Hematopoietic multipotent progenitor cell treated with erythropoietin and hydrocortisone succinate and interleukin-3 and kit ligand, for 15 days (in vitro differentiated cells): Measurements from ENCODE around the gene RPUSD2.

Experiments
- DNase-seq: peaks from one replicate; pipeline ENCODE4 v3.0.0-alpha.2; 2015; ENCODE audit warnings: low spot score

Gene RPUSD2, protein sequence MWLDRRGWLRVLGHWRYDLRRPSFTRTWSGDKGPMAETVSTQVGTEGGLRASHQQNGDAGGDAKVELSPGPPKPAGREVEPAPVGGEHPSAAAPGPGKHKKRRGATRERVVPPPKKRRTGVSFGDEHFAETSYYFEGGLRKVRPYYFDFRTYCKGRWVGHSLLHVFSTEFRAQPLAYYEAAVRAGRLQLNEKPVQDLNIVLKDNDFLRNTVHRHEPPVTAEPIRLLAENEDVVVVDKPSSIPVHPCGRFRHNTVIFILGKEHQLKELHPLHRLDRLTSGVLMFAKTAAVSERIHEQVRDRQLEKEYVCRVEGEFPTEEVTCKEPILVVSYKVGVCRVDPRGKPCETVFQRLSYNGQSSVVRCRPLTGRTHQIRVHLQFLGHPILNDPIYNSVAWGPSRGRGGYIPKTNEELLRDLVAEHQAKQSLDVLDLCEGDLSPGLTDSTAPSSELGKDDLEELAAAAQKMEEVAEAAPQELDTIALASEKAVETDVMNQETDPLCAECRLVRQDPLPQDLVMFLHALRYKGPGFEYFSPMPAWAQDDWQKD

DNA sequence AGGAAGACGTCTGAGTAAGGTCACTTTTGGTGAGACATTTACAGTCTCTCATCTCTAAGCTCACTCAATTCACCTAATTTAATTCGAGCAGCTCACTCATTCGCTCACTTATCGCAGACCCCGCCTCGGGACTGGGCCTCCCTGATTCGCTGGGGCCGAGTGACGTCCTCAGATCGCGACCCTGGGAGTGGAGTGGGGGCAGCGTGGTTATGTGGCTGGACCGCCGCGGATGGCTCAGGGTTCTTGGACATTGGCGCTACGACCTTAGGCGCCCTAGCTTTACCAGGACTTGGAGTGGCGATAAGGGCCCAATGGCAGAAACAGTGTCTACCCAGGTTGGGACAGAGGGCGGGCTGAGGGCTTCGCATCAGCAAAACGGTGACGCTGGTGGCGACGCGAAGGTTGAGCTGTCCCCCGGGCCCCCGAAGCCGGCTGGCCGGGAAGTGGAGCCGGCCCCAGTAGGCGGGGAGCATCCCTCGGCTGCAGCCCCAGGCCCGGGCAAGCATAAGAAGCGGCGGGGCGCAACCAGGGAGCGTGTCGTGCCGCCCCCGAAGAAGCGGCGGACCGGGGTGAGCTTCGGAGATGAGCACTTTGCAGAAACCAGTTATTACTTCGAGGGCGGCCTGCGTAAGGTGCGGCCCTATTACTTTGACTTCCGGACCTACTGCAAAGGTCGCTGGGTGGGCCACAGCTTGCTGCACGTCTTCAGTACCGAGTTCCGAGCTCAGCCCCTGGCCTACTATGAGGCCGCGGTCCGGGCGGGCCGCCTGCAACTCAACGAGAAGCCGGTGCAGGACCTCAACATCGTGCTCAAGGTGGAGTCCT, at the start of gene RPUSD2:
RPUSD2 (plus strand) TSS at position 171 of the 825 bp plus-strand sequence; CDS start at position 210, 39 bp downstream.
- peak; percentile 90 for DNase-seq

DNA sequence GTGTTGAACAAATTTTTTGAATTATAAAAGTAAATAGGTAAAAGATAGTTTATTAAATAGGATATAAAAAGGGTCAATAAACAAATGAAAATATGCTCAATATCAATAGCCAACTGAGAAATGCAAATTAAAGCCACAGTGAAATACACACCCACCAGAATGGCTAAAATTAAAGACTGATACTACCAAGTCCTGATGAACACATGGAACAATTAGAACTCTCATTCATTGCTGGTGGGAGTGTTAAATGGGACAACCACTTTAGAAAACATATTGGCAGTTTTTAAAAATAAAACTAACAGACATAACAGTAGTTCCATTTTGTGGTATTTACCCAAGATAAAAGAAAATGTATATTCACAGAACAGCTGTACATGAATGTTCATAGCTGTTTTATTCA, 45.5 kb upstream of the RPUSD2 start:
- DNase-seq: no peak

DNA sequence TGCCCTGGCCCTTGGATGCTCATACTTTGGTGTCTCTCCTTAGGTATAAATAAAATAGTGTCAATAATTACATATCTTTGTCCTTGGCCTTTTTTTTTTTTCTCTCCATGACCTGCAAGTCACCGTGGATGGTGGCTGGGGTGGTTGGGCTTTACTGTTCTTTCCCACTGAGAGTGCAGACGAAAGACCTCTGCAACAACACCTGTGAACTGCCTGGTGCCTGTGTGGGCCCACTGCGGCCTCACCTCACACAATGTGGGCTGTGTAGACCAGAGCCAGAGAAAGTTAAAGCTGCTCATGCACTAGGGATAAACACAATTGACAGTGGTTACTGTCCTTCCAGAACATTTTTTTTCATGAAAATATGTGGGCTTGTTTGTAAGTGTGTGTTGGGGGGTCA, 43.2 kb upstream of the RPUSD2 start:
- DNase-seq: no peak

- no peak for DNase-seq
Measured at GRCh38 chr15:40528801-40529200, 40.3 kb upstream of the RPUSD2 start.

GRCh38 chr15:40533763-40534364, 35.2 kb upstream of the RPUSD2 start:
- DNase-seq: no peak

DNA sequence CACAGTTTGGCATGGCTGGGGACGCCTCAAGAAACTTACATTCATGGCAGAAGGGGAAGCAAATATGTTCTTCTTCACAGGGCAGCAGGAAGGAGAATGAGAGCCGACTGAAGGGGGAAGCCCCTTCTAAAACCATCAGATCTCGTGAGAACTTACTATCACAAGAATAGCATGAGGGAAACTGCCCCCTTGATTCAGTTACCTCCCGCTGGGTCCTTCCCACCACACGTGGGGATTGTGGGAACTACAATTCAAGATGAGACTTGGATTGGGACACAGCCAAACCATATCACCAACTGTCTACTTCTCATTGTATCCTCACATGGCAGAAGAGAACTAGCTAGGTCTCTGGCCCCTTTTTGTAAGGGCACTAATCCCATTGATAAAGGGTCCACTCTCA, 34.7 kb upstream of the RPUSD2 start:
- DNase-seq: no peak

DNA sequence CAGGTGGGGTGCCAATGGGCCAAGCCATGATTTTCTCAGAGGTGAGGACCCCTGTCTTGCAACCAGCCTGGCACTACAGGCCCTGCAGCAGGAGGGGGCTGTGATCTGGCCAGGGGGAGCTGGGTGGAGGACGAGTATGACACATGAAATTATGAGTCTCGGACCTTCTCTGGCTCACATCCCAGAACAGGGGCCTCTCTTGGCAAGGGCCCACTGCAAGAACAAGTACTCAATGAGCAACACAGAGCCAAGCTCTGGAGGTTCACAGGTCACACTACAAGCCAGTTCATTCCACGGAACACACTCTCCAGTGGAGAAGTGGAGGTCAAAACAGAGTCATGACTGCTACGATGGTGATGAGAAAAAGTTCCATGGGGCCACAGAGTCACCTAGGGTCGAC, 32.6 kb upstream of the RPUSD2 start:
- DNase-seq: no peak

GRCh38 chr15:40538976-40539375, 30.1 kb upstream of the RPUSD2 start:
- no peak for DNase-seq

GRCh38 chr15:40543082-40543481, 26.0 kb upstream of the RPUSD2 start:
- DNase-seq: no peak

DNA sequence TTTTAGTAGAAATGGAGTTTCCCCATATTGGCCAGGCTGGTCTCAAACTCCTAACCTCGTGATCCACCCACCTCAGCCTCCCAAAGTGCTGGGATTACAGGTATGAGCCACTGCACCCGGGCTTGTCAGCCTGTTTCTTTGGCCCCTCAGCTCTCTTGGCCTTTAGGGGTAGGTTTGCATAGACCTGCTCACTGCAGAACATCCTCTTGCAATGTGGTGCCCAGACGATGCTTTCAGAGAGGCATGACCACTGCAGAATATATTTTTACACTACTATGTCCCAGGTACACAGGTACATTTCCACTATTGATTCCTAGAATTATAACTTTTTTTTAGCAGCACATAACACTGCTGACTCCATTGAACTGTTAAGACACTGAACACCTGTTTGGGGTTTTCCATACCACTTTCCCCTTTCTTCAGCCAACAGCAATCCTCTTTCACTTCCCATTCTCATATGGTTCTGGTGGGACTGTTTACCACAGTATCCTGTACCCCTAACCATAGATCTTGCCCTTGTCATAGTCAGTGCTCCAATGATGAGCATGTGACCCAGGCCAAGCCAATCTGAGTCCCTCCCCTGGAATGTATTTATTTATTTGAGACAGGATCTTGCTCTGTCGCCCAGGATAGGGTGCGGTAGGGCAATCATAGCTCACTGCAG, 25.3 kb upstream of the RPUSD2 start:
- no peak for DNase-seq

GRCh38 chr15:40545457-40545856, 23.6 kb upstream of the RPUSD2 start:
- DNase-seq: no peak

GRCh38 chr15:40548610-40549009, 20.5 kb upstream of the RPUSD2 start:
- DNase-seq: no peak

DNA sequence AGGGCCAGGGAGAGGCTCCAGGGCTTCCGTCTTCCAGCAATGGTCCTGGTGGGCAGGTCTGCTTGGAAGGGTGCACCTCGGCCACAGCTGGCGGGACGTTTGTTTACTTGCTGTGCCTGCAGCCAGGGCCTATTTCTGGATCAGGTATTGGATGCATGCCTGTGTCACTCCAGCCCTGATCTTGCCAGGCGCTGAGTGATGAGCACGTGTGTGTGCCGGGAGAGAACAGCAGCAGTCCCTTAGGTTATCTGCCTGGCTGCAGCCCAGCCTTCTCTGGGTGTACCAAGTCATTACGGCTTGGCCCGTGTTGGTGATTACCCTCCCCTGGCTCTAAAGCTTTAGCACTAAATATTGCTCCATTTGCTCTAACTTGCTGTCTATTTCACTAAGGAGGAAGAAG, 19.2 kb upstream of the RPUSD2 start:
- DNase-seq: peak; percentile 69

DNA sequence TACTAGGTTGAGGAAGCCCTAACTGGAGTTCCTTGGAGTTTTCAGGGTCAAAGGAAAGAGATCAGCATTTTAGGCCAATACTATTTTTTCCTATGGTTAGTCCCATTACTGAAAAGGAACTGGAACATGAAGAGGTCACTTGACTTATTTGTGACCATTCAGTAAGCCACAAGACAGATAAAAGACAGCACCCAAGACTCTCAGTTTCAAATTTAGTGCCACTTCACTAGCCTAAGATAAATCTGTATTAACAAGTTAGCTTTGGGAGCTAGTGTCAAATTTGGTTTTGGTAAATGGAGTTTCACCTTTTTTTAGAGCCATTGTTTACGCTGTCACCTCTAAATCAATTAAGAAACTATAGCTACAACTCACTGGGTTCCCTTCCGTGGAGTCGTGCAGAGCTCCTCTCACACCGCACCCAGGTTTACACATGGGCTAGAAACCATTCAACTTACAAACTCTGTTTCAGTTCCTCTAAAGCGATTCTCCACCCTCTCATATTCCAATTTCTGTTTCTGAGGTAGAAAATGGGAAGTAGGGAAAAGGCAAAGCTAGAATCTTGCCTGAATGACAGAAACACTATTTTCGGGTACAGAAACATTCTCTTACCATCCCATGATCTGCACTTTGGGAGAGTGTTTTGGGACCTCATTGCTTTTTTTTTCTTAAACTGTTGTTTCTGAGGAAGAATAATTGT, 18.6 kb upstream of the RPUSD2 start:
- no peak for DNase-seq

- DNase-seq: no peak
Measured at GRCh38 chr15:40554161-40554525, 15.0 kb upstream of the RPUSD2 start.

GRCh38 chr15:40555876-40556275, 13.2 kb upstream of the RPUSD2 start:
- no peak for DNase-seq

DNA sequence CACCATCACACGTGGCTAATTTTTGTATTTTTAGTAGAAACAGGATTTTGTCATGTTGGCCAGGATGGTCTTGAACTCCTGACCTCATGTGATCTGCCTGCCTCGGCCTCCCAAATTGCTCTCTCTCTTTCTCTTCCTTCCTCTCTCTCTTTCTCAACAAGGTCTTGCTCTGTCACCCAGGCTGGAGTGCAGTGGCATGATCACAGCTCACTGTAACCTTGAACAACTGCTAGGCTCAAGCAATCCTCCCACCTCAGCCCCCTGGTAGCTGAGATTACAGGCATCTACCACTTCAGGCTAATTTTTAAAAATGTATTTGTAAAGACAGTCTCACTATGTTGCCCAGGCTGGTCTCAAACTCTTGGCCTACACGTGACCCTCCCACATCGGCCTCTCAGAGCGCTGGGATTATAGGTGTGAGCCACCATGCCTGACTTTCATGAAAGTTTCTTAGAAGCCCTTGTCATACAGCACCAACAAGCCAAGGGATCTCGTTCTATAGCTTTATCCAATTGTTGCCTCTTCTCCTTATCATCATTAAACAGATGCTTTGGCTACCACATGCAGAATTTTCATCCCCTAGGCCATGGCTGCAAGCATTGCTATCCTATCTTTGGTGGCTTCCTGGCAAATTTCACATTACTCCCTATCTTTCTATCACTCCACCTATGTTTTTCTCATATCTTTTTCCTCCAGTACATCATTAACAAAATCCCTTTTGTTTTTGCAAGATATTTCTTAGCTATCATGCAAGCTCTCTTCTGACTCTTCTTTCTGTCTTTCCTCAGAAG, 10.0 kb upstream of the RPUSD2 start:
- DNase-seq: peak; percentile 80

- no peak for DNase-seq
Measured at GRCh38 chr15:40562691-40563090, 6.4 kb upstream of the RPUSD2 start.

- DNase-seq: no peak
Measured at GRCh38 chr15:40563426-40563825, 5.7 kb upstream of the RPUSD2 start.

GRCh38 chr15:40564591-40565332, 4.3 kb upstream of the RPUSD2 start, which contains the start of gene CCDC32:
TSS of gene CCDC32 (minus strand) at chr15:40565042. CDS start at chr15:40563015, 2,027 bp downstream.
- peak; percentile 98 for DNase-seq
